Stimulated activated memory B cell treated with anti-CD40 and anti-IgM and Interleukin-4, amounts not matched to agents 10 μg/mL and 1 μg/mL and 100 μg/mL, for 72 hours (primary cell): ENCODE data around the gene ADAM22.
"Not testable (repeated sequence)": the region's sequence is repeated elsewhere in the genome, so short reads cannot be mapped to it uniquely, and the experiment has no call there.

Experiments used
- ATAC-seq: fragments of 150-1000 bp; cut with Tn5 transposase; 2 replicates; pipeline ENCODE4 v1.10.0; 2021
- H3K27ac Mint-ChIP-seq: one replicate; pipeline ENCODE4 v1.8.0; 2022; ENCODE audit warnings: mild to moderate bottlenecking, mixed read lengths
- H3K27me3 Mint-ChIP-seq: one replicate; pipeline ENCODE4 v1.8.0; 2022; ENCODE audit warnings: mixed read lengths
- H3K36me3 Mint-ChIP-seq: one replicate; pipeline ENCODE4 v1.8.0; 2022; ENCODE audit warnings: mixed read lengths
- H3K4me1 Mint-ChIP-seq: one replicate; pipeline ENCODE4 v1.8.0; 2022; ENCODE audit warnings: mixed read lengths
- H3K4me3 Mint-ChIP-seq: one replicate; pipeline ENCODE4 v1.8.0; 2022; ENCODE audit warnings: mild to moderate bottlenecking, moderate library complexity, mixed read lengths
- H3K9me3 Mint-ChIP-seq: one replicate; pipeline ENCODE4 v1.8.0; 2022; ENCODE audit warnings: mixed read lengths

Gene ADAM22

GRCh38 chr7:87933953-87934698 lies at the start of gene ADAM22:
ADAM22 (plus strand) TSS chr7:87934251; CDS start chr7:87934466, 215 bp downstream.
- no peaks in the 10 kb centered on the region for H3K9me3 Mint-ChIP-seq
- peaks cover 13% of the 10 kb centered on the region for H3K4me1 Mint-ChIP-seq
- peak within 1 kb of the TSS; percentile 95 for H3K4me3 Mint-ChIP-seq
- peak; percentile 99 for ATAC-seq
- no peaks in the 10 kb centered on the region for H3K27me3 Mint-ChIP-seq
- no peaks in the 10 kb centered on the region for H3K36me3 Mint-ChIP-seq
- H3K27ac Mint-ChIP-seq, result peak within 1 kb of the TSS; percentile 64

DNA sequence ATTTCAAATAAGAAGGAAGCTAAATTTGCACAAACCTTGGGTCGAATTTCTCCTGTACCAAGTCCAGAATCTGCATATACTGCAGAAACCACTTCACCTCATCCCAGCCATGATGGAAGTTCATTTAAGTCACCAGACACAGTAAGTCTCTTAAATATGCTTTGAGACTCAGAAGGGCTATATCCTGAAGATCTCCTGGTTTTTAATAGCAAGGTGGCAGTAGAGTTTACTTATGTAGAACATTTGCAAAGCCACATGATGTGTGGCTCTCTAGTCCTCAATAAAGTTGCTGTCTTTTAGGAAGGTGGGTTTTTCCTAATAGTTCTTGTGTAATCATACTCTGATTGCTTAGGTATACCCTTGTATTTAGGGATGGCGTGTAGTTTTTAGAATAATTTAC lies 49.0 kb upstream of the ADAM22 start:
- Mint-ChIP-seq H3K27me3 (no peaks in the 10 kb centered on the region), H3K4me3 (no peak overlapping the region), H3K9me3 (no peaks in the 10 kb centered on the region), H3K4me1 (peaks cover 14% of the 10 kb centered on the region), H3K36me3 (peaks cover 44% of the 10 kb centered on the region), H3K27ac (no peak overlapping the region)
- ATAC-seq, result no peak

GRCh38 chr7:87886875-87887274 lies 47.2 kb upstream of the ADAM22 start:
- no peak overlapping the region for H3K27ac Mint-ChIP-seq
- ATAC-seq, result no peak
- no peaks in the 10 kb centered on the region for H3K27me3 Mint-ChIP-seq
- H3K4me1 Mint-ChIP-seq, result peaks cover 10% of the 10 kb centered on the region
- H3K9me3 Mint-ChIP-seq, result no peaks in the 10 kb centered on the region
- peaks cover 35% of the 10 kb centered on the region for H3K36me3 Mint-ChIP-seq
- H3K4me3 Mint-ChIP-seq, result no peak overlapping the region

GRCh38 chr7:87895363-87895762 lies 38.7 kb upstream of the ADAM22 start:
- H3K4me1 Mint-ChIP-seq, result no peaks in the 10 kb centered on the region
- ATAC-seq, result no peak
- no peaks in the 10 kb centered on the region for H3K27me3 Mint-ChIP-seq
- no peak overlapping the region for H3K27ac Mint-ChIP-seq
- H3K36me3 Mint-ChIP-seq, result peaks cover 51% of the 10 kb centered on the region
- no peak overlapping the region for H3K4me3 Mint-ChIP-seq
- no peaks in the 10 kb centered on the region for H3K9me3 Mint-ChIP-seq

DNA sequence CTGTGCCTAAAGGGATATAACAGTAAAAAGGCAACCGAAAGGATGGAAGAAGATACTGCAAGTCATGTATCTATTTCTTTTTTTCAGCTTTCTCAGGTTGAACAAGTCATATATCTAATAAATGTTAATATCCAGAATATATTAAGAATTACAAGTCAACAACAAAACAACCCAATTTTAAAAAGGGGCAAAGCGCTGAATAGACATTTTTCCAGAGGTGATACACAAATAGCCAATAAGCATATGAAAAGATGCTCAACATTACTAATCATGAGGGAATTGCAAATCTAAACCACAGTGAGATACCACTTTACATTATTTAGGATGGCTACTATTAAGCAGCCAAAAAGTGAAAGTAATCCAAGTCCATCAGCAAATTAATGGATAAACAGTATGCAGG lies 34.8 kb upstream of the ADAM22 start:
- no peak overlapping the region for H3K27ac Mint-ChIP-seq
- no peaks in the 10 kb centered on the region for H3K27me3 Mint-ChIP-seq
- peaks cover 54% of the 10 kb centered on the region for H3K36me3 Mint-ChIP-seq
- ATAC-seq, result no peak
- no peaks in the 10 kb centered on the region for H3K4me1 Mint-ChIP-seq
- H3K9me3 Mint-ChIP-seq, result no peaks in the 10 kb centered on the region
- no peak overlapping the region for H3K4me3 Mint-ChIP-seq

DNA sequence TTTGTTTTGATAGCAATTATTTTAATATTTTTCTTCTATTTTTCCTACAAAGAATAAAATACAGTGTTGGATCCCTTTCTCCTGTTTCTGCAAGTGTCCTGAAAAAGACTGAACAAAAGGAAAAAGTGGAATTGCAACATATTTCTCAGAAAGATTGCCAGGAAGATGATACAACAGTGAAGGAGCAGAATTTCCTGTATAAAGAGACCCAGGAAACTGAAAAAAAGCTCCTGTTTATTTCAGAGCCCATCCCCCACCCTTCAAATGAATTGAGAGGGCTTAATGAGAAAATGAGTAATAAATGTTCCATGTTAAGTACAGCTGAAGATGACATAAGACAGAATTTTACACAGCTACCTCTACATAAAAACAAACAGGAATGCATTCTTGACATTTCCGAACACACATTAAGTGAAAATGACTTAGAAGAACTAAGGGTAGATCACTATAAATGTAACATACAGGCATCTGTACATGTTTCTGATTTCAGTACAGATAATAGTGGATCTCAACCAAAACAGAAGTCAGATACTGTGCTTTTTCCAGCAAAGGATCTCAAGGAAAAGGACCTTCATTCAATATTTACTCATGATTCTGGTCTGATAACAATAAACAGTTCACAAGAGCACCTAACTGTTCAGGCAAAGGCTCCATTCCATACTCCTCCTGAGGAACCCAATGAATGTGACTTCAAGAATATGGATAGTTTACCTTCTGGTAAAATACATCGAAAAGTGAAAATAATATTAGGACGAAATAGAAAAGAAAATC lies 26.7 kb upstream of the ADAM22 start:
- not testable (repeated sequence) for H3K27me3 Mint-ChIP-seq, H3K4me1 Mint-ChIP-seq, H3K4me3 Mint-ChIP-seq, H3K36me3 Mint-ChIP-seq, H3K27ac Mint-ChIP-seq, ATAC-seq, H3K9me3 Mint-ChIP-seq

DNA sequence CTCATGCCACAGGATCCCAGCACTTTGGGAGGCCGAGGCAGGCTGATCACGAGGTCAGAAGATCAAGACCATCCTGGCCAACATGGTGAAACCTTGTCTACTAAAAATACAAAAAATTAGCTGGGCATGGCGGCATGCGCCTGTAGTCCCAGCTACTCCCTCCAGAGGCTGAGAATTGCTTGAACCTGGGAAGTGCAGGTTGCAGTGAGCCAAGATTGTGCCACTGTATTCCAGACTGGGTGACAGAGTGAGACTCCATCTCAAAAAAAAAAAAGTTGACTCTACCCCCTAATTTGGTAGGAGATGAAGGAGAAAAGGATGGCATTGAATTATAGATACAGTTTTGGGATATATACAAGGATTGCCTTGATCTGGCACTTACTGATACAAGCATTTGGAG lies 25.2 kb upstream of the ADAM22 start:
- not testable (repeated sequence) for H3K4me3 Mint-ChIP-seq, H3K36me3 Mint-ChIP-seq, H3K27ac Mint-ChIP-seq, ATAC-seq, H3K27me3 Mint-ChIP-seq, H3K9me3 Mint-ChIP-seq, H3K4me1 Mint-ChIP-seq

GRCh38 chr7:87912121-87912520 lies 21.9 kb upstream of the ADAM22 start:
- ATAC-seq, result no peak
- no peaks in the 10 kb centered on the region for H3K27me3 Mint-ChIP-seq
- H3K9me3 Mint-ChIP-seq, result no peaks in the 10 kb centered on the region
- no peak overlapping the region for H3K4me3 Mint-ChIP-seq
- H3K36me3 Mint-ChIP-seq, result peaks cover 6% of the 10 kb centered on the region
- H3K4me1 Mint-ChIP-seq, result no peaks in the 10 kb centered on the region
- no peak overlapping the region for H3K27ac Mint-ChIP-seq

- Mint-ChIP-seq H3K36me3 (no peaks in the 10 kb centered on the region), H3K4me1 (no peaks in the 10 kb centered on the region), H3K27ac (no peak overlapping the region), H3K4me3 (no peak overlapping the region), H3K9me3 (no peaks in the 10 kb centered on the region), H3K27me3 (peaks cover 16% of the 10 kb centered on the region)
- ATAC-seq, result no peak
Measured at GRCh38 chr7:87918740-87919139, 15.3 kb upstream of the ADAM22 start.

- no peaks in the 10 kb centered on the region for H3K9me3 Mint-ChIP-seq
- peaks cover 16% of the 10 kb centered on the region for H3K27me3 Mint-ChIP-seq
- H3K36me3 Mint-ChIP-seq, result no peaks in the 10 kb centered on the region
- H3K4me1 Mint-ChIP-seq, result no peaks in the 10 kb centered on the region
- no peak for ATAC-seq
- H3K4me3 Mint-ChIP-seq, result no peak overlapping the region
- H3K27ac Mint-ChIP-seq, result no peak overlapping the region
Measured at GRCh38 chr7:87919875-87920274, 14.2 kb upstream of the ADAM22 start.

DNA sequence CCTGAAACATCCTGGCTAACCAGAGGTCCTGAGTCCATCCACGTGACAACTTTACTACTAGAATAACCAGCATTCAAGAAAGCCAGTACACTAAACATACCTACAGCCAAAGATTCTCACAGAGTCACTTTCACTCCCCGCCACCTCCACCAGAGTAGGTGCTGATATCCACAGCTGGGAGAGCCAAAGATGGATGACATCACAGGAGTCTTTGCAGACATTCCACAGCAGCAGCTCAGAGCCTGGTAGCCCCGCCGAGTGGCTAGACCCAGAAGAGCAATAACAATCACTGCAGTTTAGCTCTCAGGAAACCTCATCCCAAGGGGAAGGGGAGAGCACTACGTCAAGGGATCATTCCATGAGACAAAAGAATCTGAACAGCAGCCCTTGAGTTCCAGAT lies 13.5 kb upstream of the ADAM22 start:
- Mint-ChIP-seq H3K36me3 (no peaks in the 10 kb centered on the region), H3K4me1 (no peaks in the 10 kb centered on the region), H3K9me3 (no peaks in the 10 kb centered on the region), H3K4me3 (no peak overlapping the region), H3K27ac (no peak overlapping the region), H3K27me3 (peaks cover 16% of the 10 kb centered on the region)
- ATAC-seq, result no peak

- H3K4me1 Mint-ChIP-seq, result peaks cover 11% of the 10 kb centered on the region
- not testable (repeated sequence) for H3K9me3 Mint-ChIP-seq, H3K36me3 Mint-ChIP-seq, H3K27ac Mint-ChIP-seq, ATAC-seq, H3K4me3 Mint-ChIP-seq
- H3K27me3 Mint-ChIP-seq, result peaks cover 16% of the 10 kb centered on the region
Measured at GRCh38 chr7:87922759-87923395, 11.2 kb upstream of the ADAM22 start.

DNA sequence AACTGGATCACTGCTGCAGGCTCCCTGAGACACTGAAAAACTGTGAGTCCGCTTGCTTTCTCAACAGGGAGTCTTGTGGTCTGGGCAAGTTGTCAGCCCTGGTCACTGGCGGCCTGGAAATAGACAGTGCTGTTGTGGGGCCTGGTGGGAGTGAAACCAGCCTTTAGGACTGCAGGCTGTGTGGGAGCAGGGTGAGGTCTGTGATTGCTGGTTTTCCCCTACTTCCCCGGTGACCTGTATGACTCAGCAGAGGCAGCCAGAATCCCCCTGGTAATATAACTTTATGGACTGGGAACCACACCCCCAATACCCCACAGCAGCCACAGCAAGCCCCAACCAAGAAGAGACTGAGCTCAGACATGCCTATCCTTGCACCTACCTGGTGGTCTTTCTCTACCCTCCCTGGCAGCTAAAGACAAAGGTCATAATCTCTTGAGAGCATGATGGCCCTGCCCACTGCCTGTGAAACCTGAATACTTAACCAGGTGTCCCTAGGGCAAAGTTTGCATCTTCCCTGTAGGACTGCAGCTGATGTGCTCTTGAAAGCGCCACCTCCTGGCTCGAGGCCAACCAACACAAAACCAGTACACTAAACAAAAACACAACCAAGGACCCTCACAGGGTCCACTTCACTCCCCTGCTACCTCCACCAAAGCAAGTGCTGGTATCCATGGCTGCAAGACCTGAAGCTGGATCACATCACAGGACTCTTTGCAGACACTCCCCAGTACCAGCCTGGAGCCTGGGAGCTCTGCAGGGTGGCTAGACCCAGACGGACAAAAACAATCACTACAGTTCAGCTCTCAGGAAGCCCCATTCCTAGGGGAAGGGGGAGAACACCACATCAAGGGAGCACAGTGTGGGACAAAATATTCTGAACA lies 7.2 kb upstream of the ADAM22 start:
- peaks cover 11% of the 10 kb centered on the region for H3K4me1 Mint-ChIP-seq
- H3K4me3 Mint-ChIP-seq, result peak overlapping the region; percentile 22
- no peaks in the 10 kb centered on the region for H3K36me3 Mint-ChIP-seq
- peak overlapping the region; percentile 29 for H3K27ac Mint-ChIP-seq
- H3K9me3 Mint-ChIP-seq, result no peaks in the 10 kb centered on the region
- no peaks in the 10 kb centered on the region for H3K27me3 Mint-ChIP-seq
- peak; percentile 96 for ATAC-seq

GRCh38 chr7:87933605-87933952 lies 472 bp upstream of the ADAM22 start:
- Mint-ChIP-seq H3K4me1 (peaks cover 13% of the 10 kb centered on the region), H3K27me3 (no peaks in the 10 kb centered on the region)
- ATAC-seq, result no peak

More at GRCh38 chr7:87933605-87933952, 472 bp upstream of the ADAM22 start:
- Mint-ChIP-seq H3K36me3 (no peaks in the 10 kb centered on the region), H3K27ac (peak overlapping the region; percentile 64), H3K4me3 (peak overlapping the region; percentile 95), H3K9me3 (no peaks in the 10 kb centered on the region)
